GM12892 (cell line): ENCODE measurements around the gene FIBCD1.

Experiments used
- POLR2A ChIP-seq: IDR thresholded peaks from 2 replicates; pipeline ENCODE4 v1.6.1; 2011; ENCODE audit warnings: low read depth, low read length, control low read depth
- POLR2AphosphoS5 ChIP-seq: IDR thresholded peaks from 2 replicates; pipeline ENCODE4 v1.6.1; 2011; ENCODE audit warnings: low read depth, low read length, control low read depth

DNA sequence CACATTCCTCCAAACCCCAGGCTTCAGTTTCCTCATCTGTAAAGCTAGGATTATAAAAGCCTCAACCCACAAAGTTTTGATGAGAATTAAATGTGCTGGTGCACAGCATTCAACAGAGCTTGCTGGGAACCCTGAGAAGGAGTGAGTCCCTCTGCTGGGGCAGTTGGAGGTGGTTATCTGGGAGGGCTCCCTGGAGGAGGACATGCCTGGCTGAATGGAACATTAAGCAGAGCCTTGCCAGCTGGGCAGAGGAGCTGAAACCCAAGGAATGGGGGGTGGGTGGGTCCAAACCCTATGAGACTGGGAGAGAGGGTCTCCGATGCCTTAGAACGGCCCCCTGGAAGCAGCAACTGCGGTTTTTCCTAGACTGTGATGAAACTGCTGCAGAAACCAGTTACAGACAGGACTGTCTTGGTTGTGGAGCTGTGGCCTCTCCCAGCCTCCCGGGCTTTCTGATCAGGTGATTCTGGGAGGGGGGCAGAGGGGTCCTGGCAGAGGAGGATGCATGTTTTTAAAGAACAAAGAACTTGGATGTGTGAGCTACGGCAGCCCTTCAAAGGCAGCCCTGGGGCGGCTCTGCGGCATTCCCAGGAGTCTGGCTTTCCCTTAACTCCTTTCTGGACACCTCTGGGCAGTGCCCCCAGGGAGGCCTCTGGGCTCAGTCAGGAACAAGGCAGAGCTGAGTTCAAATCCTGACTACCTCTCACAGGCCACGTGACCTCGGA lies 20.8 kb downstream of the FIBCD1 start:
- TF ChIP-seq POLR2A: no peak
- TF ChIP-seq POLR2AphosphoS5: no peak
